Stimulated activated CD4-positive, alpha-beta T cell treated with anti-CD3 and anti-CD28 coated beads, Interleukin-1b, Interleukin-23, amount 100 ng/mL, for 1 hour (primary cell): Measurements from ENCODE around the gene PDE6G.
A peak's percentile ranks its signal among the peaks of the same experiment; 100 is the strongest.

Source experiments
- DNase-seq, 2 donors: peaks; one replicate each; pipeline ENCODE4 v3.0.0-alpha.2; 2020; ENCODE audit warnings: low read depth in 2 of 2

PDE6G gene

DNA sequence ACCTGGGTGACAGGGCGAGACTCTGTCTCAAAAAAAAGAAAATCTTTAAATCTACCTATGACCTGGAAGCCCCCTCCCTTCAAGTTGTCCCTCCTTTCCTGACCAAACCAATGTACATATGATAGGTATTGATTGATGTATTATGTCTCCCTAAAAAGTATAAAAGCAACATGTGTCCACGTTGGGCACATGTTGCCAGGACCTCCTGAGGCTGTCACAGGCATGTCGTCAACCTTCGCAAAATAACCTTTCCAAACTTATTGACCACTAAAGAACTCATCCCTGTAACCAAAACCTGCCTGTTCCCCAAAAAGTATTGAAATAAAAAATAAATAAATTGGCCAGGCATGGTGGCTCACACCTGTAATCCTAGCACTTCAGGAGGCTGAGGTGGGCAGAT is 5.7 kb upstream of the PDE6G start:
- no peak for DNase-seq

DNA sequence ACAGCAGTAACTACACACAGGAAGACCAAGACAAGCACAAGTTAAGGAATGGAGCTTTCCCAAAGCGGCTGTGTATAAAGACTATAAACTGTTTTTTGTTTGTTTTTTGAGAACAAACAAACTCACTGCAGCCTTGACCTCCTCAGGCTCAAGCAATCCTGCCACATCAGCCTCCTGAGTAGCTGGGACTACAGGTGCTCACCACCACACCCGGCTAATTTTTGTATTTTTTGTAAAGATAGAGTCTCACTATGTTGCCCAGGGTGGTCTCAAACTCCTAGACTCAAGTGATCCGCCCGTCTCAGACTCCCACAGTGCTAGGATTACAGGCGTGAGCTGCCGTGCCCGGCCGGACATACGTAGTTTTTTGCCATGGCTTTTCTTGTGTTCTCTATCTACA is 4.1 kb upstream of the PDE6G start:
- no peak for DNase-seq

DNA sequence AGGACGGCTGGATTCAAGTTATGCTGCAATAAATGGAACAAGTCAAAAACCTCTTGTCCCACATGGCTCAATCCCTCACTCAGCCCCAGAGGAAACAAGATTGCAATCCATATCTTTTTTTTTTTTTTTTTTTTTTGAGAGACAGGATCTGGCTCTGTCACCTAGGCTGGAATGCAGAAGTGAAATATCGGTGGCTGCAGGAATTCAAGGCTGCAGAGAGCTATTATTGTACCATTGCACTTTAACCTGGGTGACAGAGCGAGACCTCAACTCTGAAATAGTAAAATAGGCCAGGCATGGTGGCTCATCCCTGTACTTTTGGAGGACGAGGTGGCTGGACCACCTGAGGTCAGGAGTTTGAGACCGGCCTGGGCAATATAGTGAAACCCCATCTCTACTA is 2.7 kb upstream of the PDE6G start:
- DNase-seq: no peak

DNA sequence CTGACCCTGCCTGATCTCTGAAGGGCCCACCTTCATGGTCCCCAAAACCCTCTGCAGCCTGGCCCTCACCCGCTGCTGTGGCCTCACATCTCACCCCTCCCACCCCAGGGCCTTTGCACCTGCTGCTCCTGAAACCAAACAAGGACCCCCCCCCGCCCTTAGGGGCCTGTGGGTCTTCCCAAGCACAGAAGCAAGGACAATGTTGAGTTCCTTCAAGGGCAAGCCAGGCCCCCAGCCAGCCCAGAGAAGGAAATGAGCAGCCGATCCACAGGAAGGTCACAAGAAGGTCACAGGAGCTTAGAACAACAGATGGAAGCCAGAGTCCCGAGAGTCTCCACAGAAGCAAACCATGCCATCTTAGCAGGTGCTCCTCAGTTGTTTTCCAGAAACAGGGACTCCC is 493 bp upstream of the PDE6G start:
- DNase-seq: no peak

DNA sequence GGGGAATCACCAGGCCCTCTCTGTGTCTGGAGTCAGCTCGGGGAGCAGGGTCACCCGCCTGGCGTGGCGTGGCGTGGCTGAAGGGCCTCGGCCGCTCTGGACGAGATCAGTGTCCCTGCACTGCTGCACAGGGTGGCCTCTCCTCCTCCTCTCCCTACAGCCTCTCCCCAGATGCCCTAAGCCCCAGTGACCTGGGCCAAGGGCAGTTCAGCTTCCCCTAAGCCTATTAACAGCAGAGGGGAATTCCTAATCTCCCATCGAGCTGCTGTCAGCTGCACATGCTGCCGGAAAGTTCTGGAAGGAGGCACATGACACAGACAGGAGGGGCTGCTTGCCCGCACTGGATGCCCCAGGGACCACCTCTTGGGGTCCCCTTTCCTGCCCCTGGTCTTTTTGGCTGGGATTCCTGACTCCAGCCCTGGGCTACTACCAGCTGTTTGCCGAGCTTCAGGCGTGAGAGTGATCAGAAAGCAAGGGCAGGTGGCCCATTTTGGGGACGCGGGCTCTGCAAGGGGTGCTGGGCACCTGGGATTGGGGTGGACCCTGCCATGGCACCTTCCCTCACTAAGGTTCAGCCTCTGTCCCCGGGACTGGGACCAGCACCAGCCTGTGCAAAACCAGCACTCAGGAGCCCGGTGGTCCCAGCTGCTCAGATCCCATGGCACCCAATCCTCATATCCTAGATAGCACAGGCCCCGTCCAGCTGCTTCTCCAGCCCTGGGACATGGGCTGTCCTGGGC is 794 bp downstream of the PDE6G start:
- DNase-seq: no peak

DNA sequence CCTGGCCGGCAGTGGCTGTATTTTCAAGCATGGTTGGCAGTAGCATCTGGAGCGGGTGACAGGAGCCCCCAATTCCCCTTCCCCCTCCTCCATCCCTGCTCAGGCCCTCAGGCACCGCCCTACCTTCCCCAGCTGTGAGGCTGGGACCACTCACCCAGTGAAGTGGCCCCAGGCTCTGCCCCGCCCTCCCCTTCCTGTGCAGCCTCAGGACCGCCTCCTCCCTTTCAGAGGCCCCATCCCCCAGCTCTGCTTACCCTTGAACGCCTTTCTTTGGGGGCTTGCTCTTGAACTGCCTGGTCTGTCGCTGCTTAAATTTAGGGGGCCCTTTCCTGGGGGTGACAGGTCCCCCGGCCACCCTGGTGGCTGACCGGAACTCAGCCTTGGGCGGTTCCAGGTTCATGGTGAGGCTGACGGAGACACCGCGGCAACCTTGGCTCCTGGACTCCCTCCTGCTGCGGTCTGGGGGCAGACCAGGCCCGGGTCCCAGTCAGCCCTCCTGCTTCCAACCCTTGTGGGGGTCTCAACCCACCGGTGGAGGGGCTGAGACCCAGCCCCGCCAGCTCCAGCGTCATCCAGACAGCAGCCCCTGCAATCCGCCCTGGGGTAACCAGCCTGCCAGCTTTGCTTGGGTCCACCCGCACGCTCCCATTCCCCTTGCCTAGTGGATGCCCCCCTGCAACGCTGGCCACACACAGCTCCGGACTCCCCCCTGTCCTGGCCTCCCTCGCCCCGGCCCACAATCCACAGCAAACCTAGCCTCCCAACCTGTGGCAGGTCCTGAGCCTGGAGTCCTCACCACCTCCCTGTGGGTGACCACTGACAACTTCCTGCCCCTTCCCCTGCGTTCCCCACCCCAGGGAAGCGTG is 3.2 kb downstream of the PDE6G start:
- DNase-seq: no peak

DNA sequence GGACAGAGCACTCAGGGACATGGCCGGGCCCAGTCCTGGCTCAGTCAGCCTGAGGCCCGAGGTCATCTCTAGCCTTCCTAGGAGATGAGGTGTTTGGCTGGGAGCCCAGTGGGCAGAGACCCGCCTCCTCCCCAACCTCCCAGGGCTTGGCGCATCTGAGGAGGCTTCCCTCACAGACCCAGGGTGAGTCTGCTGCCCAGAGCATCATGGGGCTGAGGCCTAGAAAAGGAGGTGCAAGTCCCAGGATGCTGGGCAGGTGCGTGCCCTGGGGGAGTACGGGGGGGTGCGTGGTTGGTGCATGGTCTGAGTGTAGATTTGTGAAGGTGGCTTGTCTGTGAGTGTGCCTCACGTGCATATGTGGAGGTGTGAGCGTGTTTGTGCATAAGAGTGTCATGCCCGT is 4.7 kb downstream of the PDE6G start:
- no peak for DNase-seq

DNA sequence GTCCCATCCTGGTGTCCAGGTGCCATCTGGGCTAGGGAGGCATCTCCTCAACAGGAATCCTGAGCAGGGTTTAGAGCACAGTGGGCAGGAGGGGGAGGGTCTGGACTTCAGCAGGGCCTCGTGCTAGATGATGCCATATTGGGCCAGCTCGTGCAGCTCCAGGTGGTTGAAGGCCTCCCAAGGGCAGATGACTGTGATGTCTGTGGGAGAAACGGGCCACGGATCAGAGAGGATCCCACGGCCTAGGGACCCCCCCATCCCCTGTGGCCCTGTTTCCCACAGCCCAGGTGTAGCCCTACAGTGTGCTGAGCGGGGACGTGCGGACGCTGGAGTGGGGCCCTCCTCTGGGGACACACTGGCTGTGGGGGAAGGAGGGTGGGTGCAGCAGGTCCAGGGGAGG is 5.4 kb downstream of the PDE6G start:
- no peak for DNase-seq

DNA sequence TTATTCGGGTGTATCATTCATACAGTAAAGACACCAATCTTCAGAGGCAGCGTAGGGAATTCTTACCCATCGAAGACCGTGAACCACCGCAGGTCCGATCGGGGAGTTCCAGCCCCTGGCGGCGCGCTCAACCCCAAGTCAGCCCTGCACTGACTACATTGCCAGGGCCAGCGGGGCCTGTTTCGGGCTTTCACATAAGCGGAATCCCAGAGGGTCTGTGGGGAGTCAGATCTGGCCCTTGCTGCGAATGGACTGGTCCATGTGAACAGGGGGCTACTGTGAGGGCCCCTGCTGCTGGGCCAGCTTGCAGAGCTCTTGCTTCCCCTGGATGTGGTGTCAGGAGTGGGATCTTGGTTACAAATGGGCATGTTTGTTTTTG is 7.6 kb downstream of the PDE6G start:
- no peak for DNase-seq

DNA sequence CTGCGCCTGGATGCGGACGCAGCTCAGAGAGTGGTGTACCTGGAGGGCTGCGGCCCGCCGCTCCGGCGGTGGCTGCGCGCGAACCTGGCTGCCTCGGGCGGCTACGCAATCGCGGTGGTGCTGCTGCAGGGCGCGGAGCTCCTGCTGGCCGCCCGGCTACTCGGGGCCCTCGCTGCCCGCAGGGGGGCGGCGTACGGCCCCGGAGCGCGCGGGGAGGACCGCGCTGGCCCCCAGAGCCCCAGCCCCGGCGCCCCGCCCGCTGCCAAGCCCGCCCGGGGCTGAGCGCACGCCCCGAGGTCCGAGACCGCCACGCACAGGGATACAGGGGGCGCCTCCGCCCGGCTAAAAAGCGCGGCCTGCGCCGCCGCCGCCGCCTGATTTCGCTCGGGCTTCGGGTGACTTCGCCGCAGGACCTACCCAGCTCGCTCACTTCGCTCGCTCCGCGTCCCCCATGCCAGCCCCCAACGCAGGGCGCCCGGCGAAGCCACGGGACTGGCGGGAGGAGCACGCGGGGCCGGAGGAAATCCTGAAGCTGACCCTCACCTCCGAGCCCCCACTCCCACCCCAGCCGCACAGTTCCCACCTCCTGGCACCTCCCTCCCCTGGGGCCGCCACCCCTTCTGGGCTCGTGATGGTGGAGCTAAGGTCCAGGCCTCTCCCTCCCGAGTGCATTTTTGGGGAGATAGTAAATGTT is 8.2 kb downstream of the PDE6G start:
- DNase-seq: no peak

GRCh38 chr17:81647640-81648012 is 8.7 kb downstream of the PDE6G start:
- DNase-seq: no peak

DNA sequence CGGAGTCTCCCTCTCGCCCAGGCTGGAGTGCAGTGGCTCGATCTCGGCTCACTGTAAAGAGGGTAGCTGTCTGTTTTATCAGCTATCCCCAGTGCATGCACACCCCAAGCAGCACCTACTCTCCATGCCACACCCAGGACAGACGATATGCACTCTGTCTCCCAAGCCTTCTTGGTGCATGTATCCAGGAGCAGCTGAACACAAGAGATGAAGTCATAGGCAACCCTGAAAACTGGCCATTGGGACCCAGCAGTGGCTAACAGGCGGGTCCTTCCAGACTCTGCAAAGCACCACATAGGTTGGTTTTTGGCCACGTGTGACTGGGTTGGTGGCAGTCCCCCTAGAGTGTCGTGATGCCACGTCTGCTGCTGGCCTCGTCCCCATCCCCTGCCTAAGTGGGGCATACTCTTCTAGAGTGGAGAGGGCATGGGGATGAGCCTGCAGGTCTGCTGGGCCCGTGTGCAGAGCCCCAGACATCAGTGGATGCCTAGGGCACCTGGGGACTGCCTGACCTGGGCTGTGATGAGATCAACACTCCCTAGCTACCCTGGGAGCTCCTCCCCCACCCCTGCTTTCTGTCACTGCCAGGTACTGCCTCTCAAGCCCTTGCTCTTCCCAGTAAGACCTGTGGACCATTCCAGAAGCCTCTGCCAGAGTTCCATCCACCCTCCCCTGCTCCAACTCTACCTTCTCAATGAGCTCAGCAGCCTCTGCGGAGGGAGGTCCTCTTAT is 9.3 kb downstream of the PDE6G start:
- no peak for DNase-seq

DNA sequence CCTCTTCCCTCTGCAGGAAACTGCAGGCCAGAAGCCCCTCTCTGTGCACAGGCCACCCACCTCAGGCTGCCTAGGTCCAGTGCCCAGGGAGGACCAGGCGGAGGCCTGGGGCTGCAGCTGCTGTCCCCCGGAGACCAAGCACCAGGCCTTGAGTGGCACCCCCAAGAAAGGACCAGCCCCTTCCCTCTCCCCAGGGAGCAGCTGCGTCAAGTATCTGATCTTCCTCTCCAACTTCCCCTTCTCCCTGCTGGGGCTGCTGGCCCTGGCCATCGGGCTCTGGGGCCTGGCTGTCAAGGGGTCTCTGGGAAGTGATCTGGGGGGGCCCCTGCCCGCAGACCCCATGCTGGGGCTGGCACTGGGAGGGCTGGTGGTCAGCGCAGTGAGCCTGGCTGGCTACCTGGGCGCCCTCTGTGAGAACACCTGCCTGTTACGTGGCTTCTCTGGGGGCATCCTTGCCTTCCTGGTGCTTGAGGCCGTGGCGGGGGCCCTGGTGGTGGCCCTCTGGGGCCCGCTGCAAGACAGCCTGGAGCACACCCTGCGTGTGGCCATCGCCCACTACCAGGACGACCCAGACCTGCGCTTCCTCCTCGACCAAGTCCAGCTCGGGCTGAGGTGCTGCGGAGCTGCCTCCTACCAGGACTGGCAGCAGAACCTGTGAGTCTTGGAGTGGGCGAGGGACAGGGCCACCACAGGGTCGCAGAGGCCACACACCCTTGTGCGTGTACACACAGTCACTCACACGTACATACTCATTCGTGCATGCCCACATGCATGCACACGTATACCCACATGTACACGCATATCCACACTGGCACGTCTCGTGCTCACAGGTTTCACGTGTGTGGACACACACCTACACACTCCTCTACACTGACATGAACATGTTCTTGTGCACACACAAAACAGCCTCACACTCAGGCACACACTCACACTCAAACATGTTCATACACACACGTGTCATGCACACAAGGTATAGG is 11.1 kb downstream of the PDE6G start:
- DNase-seq: no peak

GRCh38 chr17:81644496-81644895 is 11.8 kb downstream of the PDE6G start:
- no peak for DNase-seq

DNA sequence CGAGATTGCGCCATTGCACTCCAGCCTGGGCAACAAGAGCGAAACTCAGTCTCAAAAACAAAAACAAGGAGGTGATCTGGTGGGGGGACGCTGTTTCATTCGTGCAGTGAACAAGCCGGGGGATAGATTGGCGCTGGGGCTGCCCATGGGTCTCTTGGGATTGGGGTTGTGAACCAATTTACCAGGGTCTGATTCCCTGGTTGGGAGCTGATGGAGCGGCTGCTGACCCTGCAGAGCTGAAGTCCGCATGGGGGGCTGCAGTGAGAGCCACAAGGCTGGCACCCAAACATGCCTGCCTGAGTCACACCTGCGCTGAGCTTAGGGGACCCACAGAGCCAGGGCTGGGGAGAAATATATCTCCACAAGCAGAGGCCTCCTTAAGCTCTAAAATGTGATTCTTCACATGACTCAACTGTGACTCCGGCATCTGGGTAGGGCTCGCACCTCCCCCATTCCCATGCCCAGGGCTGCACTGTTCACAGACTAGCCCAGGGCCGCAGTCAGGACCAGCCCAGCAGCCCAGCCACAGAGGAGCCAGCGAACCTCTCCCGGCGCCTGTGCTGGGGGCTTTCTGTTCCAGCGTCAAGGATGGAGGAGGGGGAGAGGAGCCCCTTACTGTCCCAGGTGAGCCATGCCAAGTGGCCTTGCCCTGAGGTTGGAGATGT is 14.4 kb downstream of the PDE6G start:
- DNase-seq: no peak

- no peak for DNase-seq
Observed at GRCh38 chr17:81640011-81640410, 16.3 kb downstream of the PDE6G start.

GRCh38 chr17:81638683-81639082 is 17.7 kb downstream of the PDE6G start:
- DNase-seq: no peak

DNA sequence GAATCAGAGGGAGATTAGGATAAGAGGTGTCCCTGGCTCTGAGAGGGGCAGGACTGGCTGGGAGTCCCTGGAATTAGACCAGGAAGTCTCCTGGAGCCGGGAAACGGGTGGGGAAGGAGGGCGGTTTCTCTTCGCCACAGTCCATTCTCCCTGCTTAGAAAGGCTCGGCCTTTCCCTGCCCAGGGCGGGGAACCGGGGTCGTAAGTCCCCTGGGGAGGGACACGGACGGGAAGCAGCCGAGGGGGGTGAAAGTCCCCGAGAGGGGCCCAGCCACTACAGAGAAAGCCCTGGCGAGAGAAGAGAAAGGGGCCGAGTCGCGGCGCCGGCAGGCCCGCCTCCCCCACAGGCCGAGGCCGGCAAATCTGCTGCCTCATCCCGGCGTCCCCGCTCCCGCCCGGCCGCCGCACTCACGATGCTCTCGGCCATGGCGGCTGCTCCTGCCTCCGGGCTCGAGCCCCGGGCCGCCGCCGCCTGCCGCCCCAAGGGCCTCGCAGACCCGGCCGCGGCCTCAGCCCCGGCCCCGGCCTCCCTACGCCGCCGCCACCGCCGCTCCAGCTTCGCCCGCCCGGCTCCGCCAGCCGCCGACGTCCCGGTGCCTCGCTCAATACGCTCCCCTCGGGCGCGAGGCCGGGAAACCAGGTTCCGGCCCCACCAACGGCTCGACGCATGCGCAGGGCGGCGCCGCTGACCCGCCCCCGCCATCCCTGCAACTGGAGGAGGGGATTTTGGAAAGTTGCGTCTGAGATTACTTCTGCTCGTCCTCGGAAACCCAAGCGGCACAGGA is 19.6 kb downstream of the PDE6G start, which contains the start of the genes NPLOC4 and TSPAN10:
Gene NPLOC4, minus strand, starts transcription at position 608 of the 784 bp plus-strand sequence. Its CDS starts 182 bp downstream, at position 426.
Gene TSPAN10, plus strand, starts transcription at position 692 of the 784 bp plus-strand sequence. CDS start 5,217 bp downstream, outside the sequence.
- peak; percentile 55 to 76 for DNase-seq

GRCh38 chr17:81635973-81636504 is 20.3 kb downstream of the PDE6G start:
- DNase-seq: no peak
